ENCODE measurements around the gene ZFP64.
A peak's percentile ranks its signal among the peaks of the same experiment; 100 is the strongest.
"Not testable (repeated sequence)": the region's sequence is repeated elsewhere in the genome, so short reads cannot be mapped to it uniquely, and the experiment has no call there.

ZFP64 gene

GRCh38 chr20:52191132-52191915, at the start of gene ZFP64:
Gene ZFP64, minus strand, starts transcription at chr20:52191779. Its CDS starts 143 bp downstream, at chr20:52191636.
- DNase-seq, result peak; percentile 68

GRCh38 chr20:52240802-52241201, 49.2 kb upstream of the ZFP64 start:
- no peak for DNase-seq

GRCh38 chr20:52239102-52239501, 47.5 kb upstream of the ZFP64 start:
- no peak for DNase-seq

- no peak for DNase-seq
Observed at GRCh38 chr20:52236292-52236691, 44.7 kb upstream of the ZFP64 start.

GRCh38 chr20:52235129-52235528, 43.5 kb upstream of the ZFP64 start:
- DNase-seq, result no peak

- DNase-seq, result no peak
Observed at GRCh38 chr20:52234302-52235045, 42.9 kb upstream of the ZFP64 start.

GRCh38 chr20:52231230-52231746, 39.7 kb upstream of the ZFP64 start:
- DNase-seq, result no peak

GRCh38 chr20:52230409-52230808, 38.8 kb upstream of the ZFP64 start:
- no peak for DNase-seq

GRCh38 chr20:52229346-52229745, 37.8 kb upstream of the ZFP64 start:
- DNase-seq, result not testable (repeated sequence)

- no peak for DNase-seq
Observed at GRCh38 chr20:52226370-52226769, 34.8 kb upstream of the ZFP64 start.

GRCh38 chr20:52224920-52225319, 33.3 kb upstream of the ZFP64 start:
- DNase-seq, result no peak

GRCh38 chr20:52221362-52221761, 29.8 kb upstream of the ZFP64 start:
- DNase-seq, result not testable (repeated sequence)

- DNase-seq, result not testable (repeated sequence)
Observed at GRCh38 chr20:52220891-52221290, 29.3 kb upstream of the ZFP64 start.

GRCh38 chr20:52219441-52219840, 27.9 kb upstream of the ZFP64 start:
- no peak for DNase-seq

- no peak for DNase-seq
Observed at GRCh38 chr20:52217689-52218395, 26.3 kb upstream of the ZFP64 start.

GRCh38 chr20:52213995-52214394, 22.4 kb upstream of the ZFP64 start:
- DNase-seq, result no peak

GRCh38 chr20:52212943-52213342, 21.4 kb upstream of the ZFP64 start:
- DNase-seq, result no peak

GRCh38 chr20:52210037-52210990, 18.7 kb upstream of the ZFP64 start:
- DNase-seq, result no peak

- DNase-seq, result no peak
Observed at GRCh38 chr20:52209154-52209571, 17.6 kb upstream of the ZFP64 start.

- no peak for DNase-seq
Observed at GRCh38 chr20:52207020-52207810, 15.6 kb upstream of the ZFP64 start.

- DNase-seq, result no peak
Observed at GRCh38 chr20:52204136-52204535, 12.6 kb upstream of the ZFP64 start.

All from NCI-H446 treated with DMSO at 0.1 percent for 48 hours (cell line).